HEK293T (cell line): Measurements from ENCODE around the gene PPP1R14B.

Experiments used
- BHLHE40 ChIP-seq: fragments of 450-650 bp; IDR thresholded peaks from 2 replicates; pipeline ENCODE4 v1.6.1; 2016; ENCODE audit warnings: mild to moderate bottlenecking, moderate library complexity, borderline replicate concordance
- CTBP1 ChIP-seq: fragments of 450-650 bp; IDR thresholded peaks from 2 replicates; pipeline ENCODE4 v1.6.1; 2016; ENCODE audit warnings: borderline replicate concordance
- FOXK2 ChIP-seq: fragments of 450-650 bp; IDR thresholded peaks from 2 replicates; pipeline ENCODE4 v1.6.1; 2016; ENCODE audit warnings: mild to moderate bottlenecking
- FOXM1 ChIP-seq: fragments of 450-650 bp; IDR thresholded peaks from 2 replicates; pipeline ENCODE4 v1.6.1; 2017; ENCODE audit warnings: mild to moderate bottlenecking, borderline replicate concordance
- HDGF ChIP-seq: fragments of 450-650 bp; IDR thresholded peaks from 2 replicates; pipeline ENCODE4 v1.6.1; 2017; ENCODE audit warnings: antibody characterized with exemption, borderline replicate concordance
- L3MBTL2 ChIP-seq: fragments of 450-650 bp; conservative IDR thresholded peaks from 2 replicates; pipeline ENCODE4 v1.6.1; 2016; ENCODE audit warnings: mild to moderate bottlenecking
- PKNOX1 ChIP-seq: fragments of 450-650 bp; IDR thresholded peaks from 2 replicates; pipeline ENCODE4 v1.6.1; 2016
- SP1 ChIP-seq: fragments of 450-650 bp; IDR thresholded peaks from 2 replicates; pipeline ENCODE4 v1.6.1; 2017
- TARDBP ChIP-seq: fragments of 450-650 bp; IDR thresholded peaks from 2 replicates; pipeline ENCODE4 v1.6.1; 2016
- ZNF384 ChIP-seq: fragments of 450-650 bp; IDR thresholded peaks from 2 replicates; pipeline ENCODE4 v1.6.1; 2016

- TF ChIP-seq FOXM1 (no peak), FOXK2 (no peak), HDGF (no peak), SP1 (no peak), TARDBP (no peak), BHLHE40 (no peak), ZNF384 (no peak), PKNOX1 (no peak), CTBP1 (no peak), L3MBTL2 (no peak)
Observed at GRCh38 chr11:64263021-64263946, 16.5 kb upstream of the PPP1R14B start.
